ENCODE results near the gene KLRK1.
"Not testable (repeated sequence)": the region's sequence is repeated elsewhere in the genome, so short reads cannot be mapped to it uniquely, and the experiment has no call there.

KLRK1 gene

GRCh38 chr12:10395390-10395998 lies 5.7 kb upstream of the KLRK1 start:
- Mint-ChIP-seq H3K36me3 (peaks cover 2% of the 10 kb centered on the region), H3K4me1 (no peaks in the 10 kb centered on the region), H3K4me3 (no peak overlapping the region), H3K27ac (no peak overlapping the region), H3K27me3 (peaks cover 12% of the 10 kb centered on the region), H3K9me3 (no peaks in the 10 kb centered on the region)

- H3K27me3 Mint-ChIP-seq, result peaks cover 10% of the 10 kb centered on the region
- H3K36me3 Mint-ChIP-seq, H3K4me3 Mint-ChIP-seq, H3K4me1 Mint-ChIP-seq, H3K9me3 Mint-ChIP-seq, H3K27ac Mint-ChIP-seq: not testable (repeated sequence)
These were observed 4.8 kb upstream of the KLRK1 start for GRCh38 chr12:10394531-10395152.

DNA sequence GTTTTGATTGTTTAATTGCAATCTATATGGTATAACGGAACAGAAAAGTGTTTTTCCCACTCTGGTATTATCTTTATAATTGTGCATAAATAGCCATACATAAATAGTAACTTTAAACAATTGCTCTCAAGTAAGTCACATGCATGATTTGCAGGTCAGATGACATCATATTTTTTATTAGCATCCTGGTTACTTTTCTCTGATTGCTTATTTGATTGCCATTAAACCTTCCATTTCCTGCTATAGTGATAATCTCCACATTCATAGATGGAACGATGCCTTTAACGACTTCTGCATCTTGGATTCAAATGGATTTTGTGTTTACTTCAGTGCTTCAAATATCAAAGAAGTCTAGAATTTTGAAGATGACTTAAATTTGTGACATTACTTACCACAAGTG lies 3.5 kb upstream of the KLRK1 start:
- Mint-ChIP-seq H3K4me1 (peaks cover 4% of the 10 kb centered on the region), H3K27me3 (peaks cover 8% of the 10 kb centered on the region), H3K9me3 (no peaks in the 10 kb centered on the region), H3K36me3 (no peaks in the 10 kb centered on the region), H3K27ac (no peak overlapping the region), H3K4me3 (no peak overlapping the region)

DNA sequence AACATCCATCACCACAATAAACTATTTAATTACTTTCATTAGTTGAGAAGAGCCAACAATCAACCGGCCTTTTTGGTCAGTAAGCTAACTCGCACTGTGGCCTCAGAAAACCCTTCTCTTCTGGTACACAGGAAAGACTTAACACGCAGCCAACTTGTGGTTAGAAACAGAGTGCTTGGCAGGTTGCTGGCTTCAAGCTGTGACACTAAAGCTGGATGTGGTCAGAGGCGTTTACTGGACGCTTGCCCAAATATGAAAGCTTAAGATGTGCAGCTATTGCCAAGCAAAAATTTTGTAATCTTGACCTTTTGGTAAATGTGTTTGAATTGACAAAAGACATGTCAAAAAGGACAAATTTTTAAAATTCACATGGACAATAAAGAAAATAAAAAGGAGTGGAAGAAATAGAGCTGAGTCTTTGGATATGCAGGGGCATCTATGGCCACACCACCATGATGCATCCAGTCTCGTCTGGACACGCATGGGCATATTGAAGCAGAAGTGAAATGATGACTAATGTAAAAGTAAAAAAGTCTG lies 2.6 kb upstream of the KLRK1 start:
- Mint-ChIP-seq H3K9me3 (no peaks in the 10 kb centered on the region), H3K27ac (no peak overlapping the region), H3K4me1 (peaks cover 4% of the 10 kb centered on the region), H3K27me3 (peaks cover 6% of the 10 kb centered on the region), H3K4me3 (no peak overlapping the region), H3K36me3 (no peaks in the 10 kb centered on the region)

DNA sequence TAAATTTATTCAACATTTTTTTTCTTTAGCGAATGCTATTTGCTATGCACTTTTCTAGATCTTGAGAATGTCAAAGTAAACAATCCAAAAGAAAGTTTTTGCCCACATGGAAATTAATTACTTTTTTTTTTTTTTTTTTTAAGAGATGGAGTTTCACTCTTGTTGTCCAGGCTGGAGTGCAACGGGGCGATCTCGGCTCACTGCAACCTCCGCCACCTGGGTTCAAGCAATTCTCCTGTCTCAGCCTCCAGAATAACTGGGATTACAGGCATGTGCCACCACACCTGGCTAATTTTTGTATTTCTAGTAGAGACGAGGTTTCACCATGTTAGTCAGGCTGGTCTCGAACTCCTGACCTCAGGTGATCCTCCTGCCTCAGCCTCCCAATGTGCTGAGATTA lies 1.1 kb upstream of the KLRK1 start:
- H3K9me3 Mint-ChIP-seq, H3K36me3 Mint-ChIP-seq, H3K27me3 Mint-ChIP-seq, H3K27ac Mint-ChIP-seq, H3K4me3 Mint-ChIP-seq, H3K4me1 Mint-ChIP-seq: not testable (repeated sequence)

GRCh38 chr12:10388624-10389413 lies 1.0 kb downstream of the KLRK1 start:
- no peak overlapping the region for H3K27ac Mint-ChIP-seq

DNA sequence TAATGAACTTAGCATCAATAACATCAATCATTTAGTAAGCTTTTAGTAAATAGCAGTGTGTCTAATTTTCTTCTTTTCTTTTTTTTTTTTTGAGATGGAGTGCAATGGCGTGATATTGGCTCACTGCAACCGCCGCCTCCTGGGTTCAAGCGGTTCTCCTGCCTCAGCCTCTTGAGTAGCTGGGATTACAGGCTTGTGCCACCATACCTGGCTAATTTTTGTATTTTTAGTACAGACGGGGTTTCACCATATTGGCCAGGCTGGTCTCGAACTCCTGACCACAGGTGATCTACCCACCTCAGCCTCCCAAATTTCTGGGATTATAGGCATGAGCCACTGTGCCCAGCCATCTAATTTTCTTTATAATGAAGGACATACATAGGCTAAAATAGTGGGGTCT lies 2.3 kb downstream of the KLRK1 start:
- not testable (repeated sequence) for H3K4me1 Mint-ChIP-seq, H3K36me3 Mint-ChIP-seq, H3K27ac Mint-ChIP-seq

More at GRCh38 chr12:10388624-10389413, 1.0 kb downstream of the KLRK1 start:
- H3K27me3 Mint-ChIP-seq, result peaks cover 9% of the 10 kb centered on the region
- H3K36me3 Mint-ChIP-seq, result no peaks in the 10 kb centered on the region
- peak overlapping the region; percentile 74 for H3K4me3 Mint-ChIP-seq
- peaks cover 4% of the 10 kb centered on the region for H3K4me1 Mint-ChIP-seq
- no peaks in the 10 kb centered on the region for H3K9me3 Mint-ChIP-seq

GRCh38 chr12:10386857-10387256 lies 3.0 kb downstream of the KLRK1 start:
- H3K27me3 Mint-ChIP-seq, result peaks cover 8% of the 10 kb centered on the region
- H3K27ac Mint-ChIP-seq, result no peak overlapping the region
- peaks cover 4% of the 10 kb centered on the region for H3K4me1 Mint-ChIP-seq
- H3K9me3 Mint-ChIP-seq, result no peaks in the 10 kb centered on the region
- H3K4me3 Mint-ChIP-seq, result peak overlapping the region; percentile 34
- peaks cover 2% of the 10 kb centered on the region for H3K36me3 Mint-ChIP-seq

More for the DNA sequence above, 2.3 kb downstream of the KLRK1 start:
- not testable (repeated sequence) for H3K27me3 Mint-ChIP-seq, H3K9me3 Mint-ChIP-seq, H3K4me3 Mint-ChIP-seq

GRCh38 chr12:10385166-10385613 lies 4.7 kb downstream of the KLRK1 start:
- no peak overlapping the region for H3K27ac Mint-ChIP-seq
- peaks cover 6% of the 10 kb centered on the region for H3K36me3 Mint-ChIP-seq
- peak overlapping the region; percentile 12 for H3K4me3 Mint-ChIP-seq
- peaks cover 12% of the 10 kb centered on the region for H3K27me3 Mint-ChIP-seq
- no peaks in the 10 kb centered on the region for H3K9me3 Mint-ChIP-seq
- H3K4me1 Mint-ChIP-seq, result peaks cover 4% of the 10 kb centered on the region

DNA sequence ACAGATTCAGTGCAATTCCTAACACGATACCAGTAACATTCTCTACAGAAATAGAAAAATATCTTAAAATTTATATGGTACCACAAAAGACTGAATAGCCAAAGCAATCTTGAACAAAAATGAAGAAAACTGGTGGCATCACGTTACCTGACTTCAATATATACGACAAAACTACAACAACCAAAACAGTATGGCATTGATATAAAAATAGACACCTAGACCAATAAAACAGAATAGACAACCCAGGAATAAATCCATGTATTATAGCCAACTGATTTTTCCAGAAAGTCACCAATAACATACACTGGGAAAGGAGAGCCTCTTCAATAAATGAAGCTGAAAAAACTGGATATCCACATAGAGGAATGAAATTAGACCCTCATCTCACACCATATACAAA lies 5.7 kb downstream of the KLRK1 start:
- Mint-ChIP-seq H3K27ac (no peak overlapping the region), H3K27me3 (peaks cover 12% of the 10 kb centered on the region)

DNA sequence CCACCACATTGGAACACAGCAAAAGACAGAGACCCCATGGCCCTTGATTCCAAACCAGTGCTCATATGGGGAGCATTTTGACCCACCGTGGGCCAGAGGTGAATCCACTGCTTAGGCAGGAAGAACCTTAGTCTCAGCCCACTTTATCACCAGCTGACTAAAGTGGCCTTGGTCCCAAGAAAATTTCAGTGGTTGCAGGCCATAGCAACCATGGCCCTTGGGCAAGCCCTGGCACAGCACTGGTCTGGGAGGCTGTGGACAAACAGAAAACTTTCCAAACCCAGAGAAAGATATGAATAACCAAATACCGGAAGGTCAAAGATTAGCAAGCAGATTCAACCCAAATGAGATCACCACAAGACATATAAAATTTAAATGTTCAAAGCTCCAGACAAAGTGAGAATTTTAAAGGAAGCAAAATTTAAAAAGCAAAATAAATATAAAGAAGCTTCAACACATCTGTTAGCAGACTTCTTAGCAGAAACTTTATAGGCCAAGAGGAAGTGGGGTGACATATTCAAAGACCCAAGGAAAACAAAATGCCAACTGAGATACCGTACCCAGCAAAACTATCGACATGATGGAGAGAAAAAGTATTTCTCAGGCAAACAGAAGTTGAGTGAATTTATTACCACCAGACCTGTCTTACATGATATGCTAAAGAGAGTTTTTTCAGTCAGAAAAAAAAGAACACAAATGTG lies 7.8 kb downstream of the KLRK1 start:
- H3K4me1 Mint-ChIP-seq, result no peaks in the 10 kb centered on the region
- H3K4me3 Mint-ChIP-seq, result no peak overlapping the region
- H3K9me3 Mint-ChIP-seq, result no peaks in the 10 kb centered on the region
- no peak overlapping the region for H3K27ac Mint-ChIP-seq
- H3K27me3 Mint-ChIP-seq, result peaks cover 10% of the 10 kb centered on the region
- H3K36me3 Mint-ChIP-seq, result peaks cover 6% of the 10 kb centered on the region

More for the DNA sequence above, 5.7 kb downstream of the KLRK1 start:
- Mint-ChIP-seq H3K4me1 (no peaks in the 10 kb centered on the region), H3K9me3 (no peaks in the 10 kb centered on the region), H3K4me3 (peak overlapping the region; percentile 12), H3K36me3 (peaks cover 6% of the 10 kb centered on the region)

DNA sequence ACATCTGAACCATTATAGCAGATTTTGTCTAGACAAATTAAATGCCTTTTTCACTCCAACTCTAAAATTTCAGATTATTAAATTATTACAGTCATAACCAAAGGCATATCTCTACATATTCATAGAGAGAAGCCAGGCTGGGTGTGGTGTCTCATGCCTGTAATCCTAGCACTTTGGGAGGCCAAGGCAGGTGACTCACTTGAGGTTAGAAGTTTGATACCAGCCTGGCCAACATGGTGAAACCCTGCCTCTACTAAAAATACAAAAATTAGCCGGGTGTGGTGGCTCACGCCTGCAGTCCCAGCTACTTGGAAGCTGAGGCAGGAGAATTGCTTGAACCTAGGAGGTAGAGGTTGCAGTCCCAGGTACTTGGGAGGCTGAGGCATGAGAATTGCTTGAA lies 11.1 kb downstream of the KLRK1 start:
- H3K4me3 Mint-ChIP-seq, H3K36me3 Mint-ChIP-seq, H3K27ac Mint-ChIP-seq, H3K27me3 Mint-ChIP-seq, H3K4me1 Mint-ChIP-seq, H3K9me3 Mint-ChIP-seq: not testable (repeated sequence)

- H3K4me1 Mint-ChIP-seq, result peaks cover 17% of the 10 kb centered on the region
- H3K27ac Mint-ChIP-seq, result no peak overlapping the region
- no peak overlapping the region for H3K4me3 Mint-ChIP-seq
- no peaks in the 10 kb centered on the region for H3K9me3 Mint-ChIP-seq
- peaks cover 1% of the 10 kb centered on the region for H3K27me3 Mint-ChIP-seq
- H3K36me3 Mint-ChIP-seq, result no peaks in the 10 kb centered on the region
These were observed 15.2 kb downstream of the KLRK1 start for GRCh38 chr12:10374624-10375018.

GRCh38 chr12:10372559-10372958 lies 17.3 kb downstream of the KLRK1 start:
- H3K4me3 Mint-ChIP-seq, result no peak overlapping the region
- H3K36me3 Mint-ChIP-seq, result peaks cover 4% of the 10 kb centered on the region
- no peaks in the 10 kb centered on the region for H3K27me3 Mint-ChIP-seq
- H3K4me1 Mint-ChIP-seq, result peaks cover 29% of the 10 kb centered on the region
- H3K9me3 Mint-ChIP-seq, result no peaks in the 10 kb centered on the region
- no peak overlapping the region for H3K27ac Mint-ChIP-seq

GRCh38 chr12:10371893-10372535 lies 17.8 kb downstream of the KLRK1 start:
- H3K4me3 Mint-ChIP-seq, H3K9me3 Mint-ChIP-seq, H3K36me3 Mint-ChIP-seq, H3K27me3 Mint-ChIP-seq: not testable (repeated sequence)
- peak overlapping the region; percentile 48 for H3K27ac Mint-ChIP-seq
- peaks cover 29% of the 10 kb centered on the region for H3K4me1 Mint-ChIP-seq
